Liver (tissue), 9 donors: ENCODE results near the gene CRYBG1. TPM values are rescaled to one million over a fixed set of nuclear protein-coding genes. Genes with fewer than 3 reads are reported as not detected.

Experiments
- DNase-seq: peaks from one replicate; pipeline ENCODE4 v3.0.0-alpha.2; 2017; ENCODE audit warnings: low spot score
- H3K27ac ChIP-seq, 2 donors: one replicate each; pipeline ENCODE4 v1.7.0; 2013; ENCODE audit warnings: inconsistent platforms in 2 of 2, low read length in 2 of 2, control low read depth in 1 of 2, low read depth in 1 of 2, mild to moderate bottlenecking in 1 of 2
- H3K27me3 ChIP-seq, 4 donors: one replicate each; pipeline versions ENCODE4 v1.6.1 to v1.7.0; 2013; ENCODE audit warnings: low read length in 3 of 4, inconsistent platforms in 1 of 4, mild to moderate bottlenecking in 1 of 4, moderate library complexity in 1 of 4; ENCODE audit not compliant: control insufficient read depth in 4 of 4, insufficient read depth in 4 of 4
- H3K36me3 ChIP-seq, 4 donors: one replicate each; pipeline versions ENCODE4 v1.6.1 to v1.7.0; 2013; ENCODE audit warnings: low read length in 3 of 4, mild to moderate bottlenecking in 3 of 4, low read depth in 1 of 4, moderate library complexity in 1 of 4; ENCODE audit not compliant: control insufficient read depth in 4 of 4, insufficient read depth in 3 of 4
- H3K4me1 ChIP-seq, 4 donors: one replicate each; pipeline versions ENCODE4 v1.6.1 to v1.7.0; 2013; ENCODE audit warnings: low read length in 3 of 4, mild to moderate bottlenecking in 3 of 4, moderate library complexity in 1 of 4; ENCODE audit not compliant: control insufficient read depth in 4 of 4, insufficient read depth in 4 of 4
- H3K4me3 ChIP-seq, 3 donors: one replicate each; pipeline versions ENCODE4 v1.6.1 to v1.7.0; 2013; ENCODE audit warnings: low read length in 3 of 3, control low read depth in 1 of 3, low read depth in 1 of 3, mild to moderate bottlenecking in 1 of 3
- H3K9ac ChIP-seq, 2 donors: one replicate each; pipeline ENCODE4 v1.7.0; 2013; ENCODE audit warnings: low read length in 2 of 2, mild to moderate bottlenecking in 2 of 2, moderate library complexity in 2 of 2, control low read depth in 1 of 2, low read depth in 1 of 2
- H3K9me3 ChIP-seq, 4 donors: one replicate each; pipeline versions ENCODE4 v1.6.1 to v1.7.0; 2013; ENCODE audit warnings: low read length in 3 of 4; ENCODE audit not compliant: control insufficient read depth in 4 of 4
- ATF3 ChIP-seq: IDR thresholded peaks from 2 replicates; pipeline ENCODE4 v1.6.1; 2016; ENCODE audit warnings: antibody characterized with exemption
- CTCF ChIP-seq: fragments of 150-350 bp; IDR thresholded peaks from 2 replicates; pipeline ENCODE4 v1.5.1; 2017; ENCODE audit warnings: improper control_type of control experiment, low read depth, low read length; ENCODE audit not compliant: missing input control
- FOXA1 ChIP-seq: IDR thresholded peaks from 2 replicates; pipeline ENCODE4 v1.6.1; 2016; ENCODE audit warnings: antibody characterized with exemption
- FOXA2 ChIP-seq: IDR thresholded peaks from 2 replicates; pipeline ENCODE4 v1.6.1; 2016; ENCODE audit warnings: antibody characterized with exemption
- MAX ChIP-seq: IDR thresholded peaks from 2 replicates; pipeline ENCODE4 v1.6.1; 2016; ENCODE audit warnings: antibody characterized with exemption
- NR2F2 ChIP-seq: IDR thresholded peaks from 2 replicates; pipeline ENCODE4 v1.6.1; 2016; ENCODE audit warnings: antibody characterized with exemption
- ZBTB33 ChIP-seq: IDR thresholded peaks from 2 replicates; pipeline ENCODE4 v1.6.1; 2016; ENCODE audit warnings: antibody characterized with exemption
- WGBS: extraction: QIAGEN DNeasy Blood & Tissue Kit; methylation state at CpG from one replicate; pipeline ENCODE4 v1.1.7; 2013; 5-methylcytosine and 5-hydroxymethylcytosine counted together
- polyA plus RNA-seq, 2 donors: library from polyadenylated mRNA; stranded (reverse) in 1 of 2; unstranded in 1 of 2; fragments of 200-250 nt in 1 of 2; fragments of >200 nt in 1 of 2; fragmentation: Nextera tagmentation in 1 of 2; extraction: Ambion mirVana in 1 of 2; gene quantifications; one replicate each; pipeline versions ENCODE4 v1.2.1 to v1.2.3, GENCODE V29; 2013 to 2015
- total RNA-seq, 2 donors: library from RNA; depleted of rRNA; stranded (reverse); fragments of >200 nt; gene quantifications; one replicate each; pipeline ENCODE4 v1.2.3, GENCODE V29; 2014
- donor health status: healthy.
- donor health status: healthy.
- donor health status: healthy.
- donor health status: healthy.
- donor health status: healthy.

The CRYBG1 gene
- total and polyA plus RNA-seq, 4 donors = 2.3 to 8.7 (median 4.0) TPM

- Histone ChIP-seq H3K27ac (no peak overlapping the region), H3K36me3 (peaks cover 0 to 34% (median 11%) of the 10 kb centered on the region in 4 donors), H3K27me3 (no peaks in the 10 kb centered on the region), H3K9me3 (no peaks in the 10 kb centered on the region), H3K9ac (no peak overlapping the region), H3K4me3 (no peak overlapping the region), H3K4me1 (peaks cover 0 to 3% (median under 1%) of the 10 kb centered on the region in 4 donors)
- WGBS = 93% methylated on average over 7 of the region's 7 CpGs
- TF ChIP-seq MAX (no peak), ATF3 (no peak), FOXA1 (no peak), NR2F2 (no peak), FOXA2 (no peak), ZBTB33 (no peak)
- DNase-seq = no peak
Measured at GRCh38 chr6:106560996-106561685, 200.6 kb downstream of the CRYBG1 start.

GRCh38 chr6:106561686-106562405 lies 201.3 kb downstream of the CRYBG1 start:
- peaks cover 0 to 3% (median under 1%) of the 10 kb centered on the region in 4 donors for H3K4me1 ChIP-seq
- peaks cover 0 to 34% (median 11%) of the 10 kb centered on the region in 4 donors for H3K36me3 ChIP-seq
- DNase-seq = no peak
- 78% methylated on average over 6 of the region's 6 CpGs for WGBS
- no peaks in the 10 kb centered on the region for H3K27me3 ChIP-seq
- no peak for TF ChIP-seq FOXA2
- no peak for TF ChIP-seq ATF3
- no peak for TF ChIP-seq CTCF
- TF ChIP-seq ZBTB33 = no peak
- no peak overlapping the region for H3K27ac ChIP-seq
- H3K4me3 ChIP-seq = no peak overlapping the region
- H3K9me3 ChIP-seq = no peaks in the 10 kb centered on the region
- no peak overlapping the region for H3K9ac ChIP-seq
